NCI-H2227 treated with DMSO at 0.1 percent for 48 hours (cell line): ENCODE data around the gene COL28A1.
"Not testable (repeated sequence)": the region's sequence is repeated elsewhere in the genome, so short reads cannot be mapped to it uniquely, and the experiment has no call there.

Experiments used
- DNase-seq: peaks from one replicate; lab custom pipeline; 2025; lab: John Stamatoyannopoulos, UW

COL28A1 gene

GRCh38 chr7:7464991-7465765 is 70.5 kb downstream of the COL28A1 start:
- DNase-seq = not testable (repeated sequence)

GRCh38 chr7:7454000-7454399 is 81.7 kb downstream of the COL28A1 start:
- no peak for DNase-seq

- DNase-seq = no peak
Observed at GRCh38 chr7:7452652-7453051, 83.0 kb downstream of the COL28A1 start.

GRCh38 chr7:7452119-7452518 is 83.6 kb downstream of the COL28A1 start:
- DNase-seq = no peak

GRCh38 chr7:7449055-7449454 is 86.6 kb downstream of the COL28A1 start:
- DNase-seq = no peak

- no peak for DNase-seq
Observed at GRCh38 chr7:7446616-7447015, 89.1 kb downstream of the COL28A1 start.

GRCh38 chr7:7443806-7444350 is 91.8 kb downstream of the COL28A1 start:
- no peak for DNase-seq

GRCh38 chr7:7439564-7439963 is 96.1 kb downstream of the COL28A1 start:
- DNase-seq = no peak

- no peak for DNase-seq
Observed at GRCh38 chr7:7438851-7439250, 96.8 kb downstream of the COL28A1 start.

- DNase-seq = no peak
Observed at GRCh38 chr7:7435978-7436377, 99.7 kb downstream of the COL28A1 start.

GRCh38 chr7:7434329-7434728 is 101.3 kb downstream of the COL28A1 start:
- no peak for DNase-seq

GRCh38 chr7:7433811-7434210 is 101.9 kb downstream of the COL28A1 start:
- DNase-seq = no peak

- DNase-seq = no peak
Observed at GRCh38 chr7:7432979-7433378, 102.7 kb downstream of the COL28A1 start.

GRCh38 chr7:7428806-7429205 is 106.9 kb downstream of the COL28A1 start:
- no peak for DNase-seq

- DNase-seq = no peak
Observed at GRCh38 chr7:7427363-7427762, 108.3 kb downstream of the COL28A1 start.

- DNase-seq = no peak
Observed at GRCh38 chr7:7426676-7427075, 109.0 kb downstream of the COL28A1 start.

GRCh38 chr7:7425321-7425720 is 110.4 kb downstream of the COL28A1 start:
- no peak for DNase-seq

- DNase-seq = peak; percentile 75
Observed at GRCh38 chr7:7424151-7424873, 111.4 kb downstream of the COL28A1 start.

GRCh38 chr7:7422641-7423040 is 113.0 kb downstream of the COL28A1 start:
- DNase-seq = no peak

- no peak for DNase-seq
Observed at GRCh38 chr7:7421826-7422225, 113.8 kb downstream of the COL28A1 start.

GRCh38 chr7:7418997-7419396 is 116.7 kb downstream of the COL28A1 start:
- no peak for DNase-seq

GRCh38 chr7:7417851-7418250 is 117.8 kb downstream of the COL28A1 start:
- no peak for DNase-seq

- no peak for DNase-seq
Observed at GRCh38 chr7:7417414-7417813, 118.3 kb downstream of the COL28A1 start.
